ENCODE results near the gene RPL15.
"Not testable (repeated sequence)": the region's sequence is repeated elsewhere in the genome, so short reads cannot be mapped to it uniquely, and the experiment has no call there.

The RPL15 gene

DNA sequence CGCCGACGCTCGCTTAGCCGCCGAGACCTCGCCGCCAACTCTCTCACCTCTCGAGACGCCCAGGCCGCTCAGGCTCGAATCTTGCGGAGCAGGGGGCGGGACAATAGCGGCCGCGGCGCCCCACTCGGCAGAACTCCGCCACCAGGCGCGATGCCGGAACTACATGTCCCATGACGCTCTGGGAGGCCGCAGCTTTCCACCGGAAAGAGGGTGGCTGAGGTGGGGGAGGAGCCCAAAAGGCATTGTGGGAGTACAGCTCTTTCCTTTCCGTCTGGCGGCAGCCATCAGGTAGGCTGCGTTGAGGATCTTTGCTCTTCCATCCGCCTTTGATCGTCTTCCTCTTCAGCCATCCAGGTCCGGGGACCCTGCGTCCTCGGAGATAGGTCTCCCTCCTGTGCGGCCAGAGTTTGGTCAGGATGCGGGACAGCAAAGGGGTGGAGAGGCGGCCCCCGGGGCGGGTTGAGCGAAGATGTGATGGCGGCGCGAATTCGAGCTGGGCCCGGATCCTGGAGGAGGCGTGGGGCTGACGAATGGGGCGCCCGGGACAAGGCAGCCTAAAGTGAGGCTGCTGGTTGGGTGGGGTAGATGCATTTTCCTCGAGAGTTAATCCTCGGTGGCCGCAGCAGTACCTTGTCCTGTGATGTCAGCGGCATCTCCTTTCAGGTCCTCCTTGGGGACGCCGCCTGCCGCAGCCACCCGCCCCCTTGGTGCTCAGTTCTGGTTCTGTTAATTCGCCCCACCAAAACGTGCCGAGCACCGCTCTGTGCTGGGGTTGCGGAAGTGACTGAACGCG, at the start of gene RPL15, which contains the start of gene NKIRAS1:
TSS of gene RPL15 (plus strand) at position 247 of the 793 bp plus-strand sequence. CDS start 728 bp downstream, outside the sequence.
TSS of gene NKIRAS1 (minus strand) at position 105 of the 793 bp plus-strand sequence. CDS start 6,086 bp downstream, outside the sequence.
- peak; percentile 94 for DNase-seq

DNA sequence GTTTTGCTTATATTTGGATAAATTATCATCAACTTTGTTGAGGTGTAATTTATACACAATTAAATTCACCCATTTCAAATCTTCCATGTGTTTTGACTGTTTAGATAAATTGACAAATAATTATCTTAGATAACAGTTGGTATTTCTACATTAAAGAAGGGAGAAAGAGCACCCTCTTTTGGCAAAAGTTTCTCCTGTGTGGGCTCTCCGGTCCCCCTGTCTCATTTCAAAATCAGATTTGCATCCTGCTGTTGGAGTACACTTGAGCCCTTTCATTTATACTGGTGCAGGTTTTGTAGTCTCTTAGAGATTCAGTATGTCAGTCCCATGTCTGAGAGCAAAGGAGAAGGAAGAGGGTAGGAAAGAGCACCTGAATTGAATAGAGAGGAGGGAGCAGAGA, 49.5 kb upstream of the RPL15 start:
- no peak for DNase-seq

DNA sequence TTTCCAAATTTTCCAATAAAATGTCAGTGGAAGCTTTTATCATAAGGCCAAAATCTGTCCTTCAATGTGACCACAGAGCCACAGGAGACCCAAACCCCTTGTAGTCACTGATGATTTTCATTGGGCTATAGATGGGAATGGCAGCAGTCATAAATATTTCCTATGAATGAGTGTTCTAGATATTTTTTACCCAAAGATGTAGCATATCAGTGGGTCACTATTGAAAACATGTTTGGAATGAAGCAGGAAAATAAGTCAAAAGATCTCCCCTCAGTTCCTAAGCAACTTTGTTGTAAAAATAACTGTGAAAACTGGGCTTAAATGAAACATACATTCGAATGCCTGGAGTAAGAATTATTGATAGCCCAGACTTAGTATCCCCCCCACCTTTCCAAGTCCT, 49.1 kb upstream of the RPL15 start:
- DNase-seq, result no peak

DNA sequence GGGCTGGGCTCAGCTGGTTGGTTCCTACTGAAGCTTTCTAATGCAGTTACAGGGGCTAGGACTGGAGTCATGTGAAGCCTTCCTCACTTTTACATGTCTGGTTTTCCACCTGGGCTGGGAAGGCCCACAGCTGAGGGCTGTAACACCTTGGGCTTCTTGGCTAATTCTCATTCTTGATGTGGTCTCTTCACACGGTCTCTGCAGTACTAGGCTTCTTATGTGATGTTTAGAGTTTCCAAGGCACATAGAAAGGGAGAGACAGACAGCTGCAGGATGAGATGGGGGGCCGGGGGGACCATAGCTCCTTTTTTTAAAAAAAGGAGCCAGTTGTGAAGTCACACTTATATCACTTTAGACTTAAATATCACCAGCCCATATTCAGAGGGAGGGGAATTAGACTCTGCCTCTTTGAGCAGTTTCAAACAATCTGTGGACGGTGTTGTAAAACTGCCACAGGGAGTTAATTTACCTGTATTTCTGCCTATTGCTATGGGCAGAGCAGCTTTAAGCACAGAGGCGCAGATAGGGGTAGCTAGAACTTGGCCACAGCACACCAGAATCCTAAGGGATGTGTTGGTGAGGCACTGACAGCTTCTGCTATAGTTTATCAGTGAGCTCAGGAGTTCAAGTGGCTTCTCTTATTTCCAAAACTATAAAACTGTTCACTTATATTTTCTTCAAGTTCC, 46.8 kb upstream of the RPL15 start:
- DNase-seq, result no peak

DNA sequence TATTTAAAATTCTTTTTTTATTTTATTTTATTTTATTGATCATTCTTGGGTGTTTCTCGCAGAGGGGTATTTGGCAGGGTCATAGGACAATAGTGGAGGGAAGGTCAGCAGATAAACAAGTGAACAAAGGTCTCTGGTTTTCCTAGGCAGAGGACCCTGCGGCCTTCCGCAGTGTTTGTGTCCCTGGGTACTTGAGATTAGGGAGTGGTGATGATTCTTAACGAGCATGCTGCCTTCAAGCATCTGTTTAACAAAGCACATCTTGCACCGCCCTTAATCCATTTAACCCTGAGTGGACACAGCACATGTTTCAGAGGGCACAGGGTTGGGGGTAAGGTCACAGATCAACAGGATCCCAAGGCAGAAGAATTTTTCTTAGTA, 46.3 kb upstream of the RPL15 start:
- DNase-seq, result not testable (repeated sequence)

DNA sequence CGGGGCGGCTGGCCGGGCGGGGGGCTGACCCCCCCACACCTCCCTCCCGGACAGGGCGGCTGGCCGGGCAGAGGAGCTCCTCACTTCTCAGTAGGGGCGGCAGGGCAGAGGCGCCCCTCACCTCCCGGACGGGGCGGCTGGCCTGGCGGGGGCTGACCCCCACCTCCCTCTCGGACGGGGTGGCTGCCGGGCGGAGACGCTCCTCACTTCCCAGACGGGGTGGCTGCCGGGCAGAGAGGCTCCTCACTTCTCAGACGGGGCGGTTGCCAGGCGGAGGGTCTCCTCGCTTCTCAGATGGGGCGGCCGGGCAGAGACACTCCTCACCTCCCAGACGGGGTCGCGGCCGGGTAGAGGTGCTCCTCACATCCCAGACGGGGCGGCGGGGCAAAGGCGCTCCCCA, 45.6 kb upstream of the RPL15 start:
- not testable (repeated sequence) for DNase-seq

DNA sequence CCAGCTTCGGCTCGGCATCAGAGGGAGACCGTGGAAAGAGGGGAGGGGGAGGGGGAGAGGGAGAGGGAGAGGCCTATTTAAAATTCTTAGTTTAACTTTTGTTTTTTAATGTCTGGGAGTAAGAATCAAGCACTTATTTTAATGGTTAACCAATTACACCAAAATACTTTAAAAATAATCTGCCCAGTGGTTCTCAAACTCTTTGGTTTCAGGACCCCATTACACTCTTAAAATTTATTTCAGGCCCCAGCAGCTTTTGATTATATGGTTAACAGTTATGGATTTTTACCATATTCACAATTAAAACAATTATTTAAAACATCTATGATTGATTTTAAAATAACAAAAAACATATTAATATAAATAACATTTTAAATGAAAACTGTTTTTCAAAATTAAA, 44.6 kb upstream of the RPL15 start:
- DNase-seq, result no peak

DNA sequence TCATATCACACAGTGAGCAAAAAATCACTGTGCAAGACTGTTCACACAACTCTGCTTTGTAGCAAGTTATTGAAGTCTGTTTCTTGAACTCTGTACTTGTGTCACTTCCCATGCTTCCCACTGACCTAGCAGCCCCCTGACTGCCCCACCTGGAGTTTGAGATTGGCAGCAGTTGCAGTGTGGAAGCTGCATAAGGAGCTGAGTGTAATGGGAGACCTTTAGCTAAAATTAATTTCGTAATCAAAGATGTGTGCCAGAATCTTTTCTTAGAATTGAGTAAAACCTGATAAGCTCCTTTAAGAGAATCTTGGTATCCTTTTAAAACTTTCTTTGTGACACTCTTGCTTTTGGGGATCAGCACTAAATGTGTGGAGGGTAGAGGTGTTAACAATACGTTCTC, 43.0 kb upstream of the RPL15 start:
- DNase-seq, result no peak

DNA sequence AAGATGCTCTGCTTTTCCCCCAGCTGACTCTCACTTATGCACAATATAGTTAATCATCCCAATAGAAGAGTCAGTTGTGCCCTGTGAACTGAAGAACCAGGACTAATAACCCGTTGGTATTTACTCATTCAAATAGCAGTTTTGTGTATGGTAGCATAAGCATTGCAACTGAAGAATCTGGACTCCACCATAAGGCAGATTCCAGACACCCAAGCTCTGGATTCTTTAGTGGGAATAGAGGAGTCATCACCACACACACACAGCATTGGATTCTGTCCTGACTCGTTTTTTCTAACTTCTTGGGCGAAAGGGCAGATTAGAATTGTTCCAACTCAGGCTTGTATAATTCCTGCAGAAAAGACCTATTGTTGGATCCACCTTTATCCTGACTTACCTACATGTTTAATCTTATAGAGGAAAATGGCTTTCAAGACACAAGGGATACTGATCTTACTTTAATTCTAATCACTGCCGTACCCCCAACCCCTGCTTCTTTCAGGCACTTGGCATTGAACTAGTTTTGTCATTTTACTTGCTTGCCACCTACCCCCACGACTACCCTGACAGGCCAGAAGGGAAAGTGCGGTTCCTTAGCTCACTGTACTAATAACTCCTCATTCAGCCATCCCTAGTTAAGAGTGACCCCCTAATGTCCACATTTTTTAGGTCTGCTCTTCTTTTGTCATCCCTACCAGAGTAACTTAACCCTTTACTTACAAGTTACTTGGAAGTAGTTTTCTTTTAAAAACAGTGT, 42.4 kb upstream of the RPL15 start:
- DNase-seq, result no peak

DNA sequence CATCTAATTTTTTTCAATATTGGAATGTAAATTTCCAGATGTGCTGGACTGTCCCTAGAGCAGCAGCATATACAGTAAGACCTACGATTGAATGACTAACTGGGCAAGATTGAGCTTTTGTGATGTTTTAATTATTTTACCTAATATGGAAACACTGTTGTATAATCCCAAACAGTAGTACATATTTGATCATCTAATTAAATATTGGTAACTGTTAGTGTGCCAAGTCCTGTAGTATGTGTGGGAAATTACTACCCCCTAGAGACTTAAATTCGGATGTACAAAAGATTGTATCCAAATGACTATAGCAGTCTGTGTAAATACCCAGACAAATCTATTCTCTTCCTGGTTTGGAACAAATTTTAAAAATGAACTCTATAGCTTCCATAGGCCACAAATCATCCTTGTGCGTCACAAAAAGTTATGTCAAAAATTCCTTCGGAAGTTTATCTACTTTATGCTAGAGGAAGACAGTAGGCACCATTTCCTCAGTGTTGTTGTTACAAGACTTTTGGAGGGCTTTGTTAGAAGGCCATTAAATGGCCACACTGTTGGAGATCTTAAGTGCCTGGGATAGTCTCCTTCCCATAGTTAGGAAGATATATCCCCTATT, 41.7 kb upstream of the RPL15 start:
- no peak for DNase-seq

DNA sequence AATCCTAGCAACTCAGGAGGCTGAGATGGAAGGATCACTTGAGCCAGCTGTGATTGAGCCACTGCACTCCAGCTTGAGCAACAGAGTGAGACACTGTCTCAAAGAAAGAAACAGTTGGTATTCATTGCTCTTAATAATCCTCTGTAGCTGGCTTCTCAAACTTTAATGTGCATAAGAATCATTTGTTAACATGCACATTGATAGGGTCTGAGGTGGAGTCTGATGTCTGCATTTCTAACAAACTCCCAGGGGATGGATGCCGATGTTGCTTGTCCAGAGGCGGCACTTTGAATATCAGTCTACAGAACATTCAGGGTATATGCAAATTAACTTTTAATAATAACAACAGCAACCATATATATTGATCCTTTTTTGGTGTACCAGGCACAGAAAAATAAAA, 40.0 kb upstream of the RPL15 start:
- DNase-seq, result no peak

DNA sequence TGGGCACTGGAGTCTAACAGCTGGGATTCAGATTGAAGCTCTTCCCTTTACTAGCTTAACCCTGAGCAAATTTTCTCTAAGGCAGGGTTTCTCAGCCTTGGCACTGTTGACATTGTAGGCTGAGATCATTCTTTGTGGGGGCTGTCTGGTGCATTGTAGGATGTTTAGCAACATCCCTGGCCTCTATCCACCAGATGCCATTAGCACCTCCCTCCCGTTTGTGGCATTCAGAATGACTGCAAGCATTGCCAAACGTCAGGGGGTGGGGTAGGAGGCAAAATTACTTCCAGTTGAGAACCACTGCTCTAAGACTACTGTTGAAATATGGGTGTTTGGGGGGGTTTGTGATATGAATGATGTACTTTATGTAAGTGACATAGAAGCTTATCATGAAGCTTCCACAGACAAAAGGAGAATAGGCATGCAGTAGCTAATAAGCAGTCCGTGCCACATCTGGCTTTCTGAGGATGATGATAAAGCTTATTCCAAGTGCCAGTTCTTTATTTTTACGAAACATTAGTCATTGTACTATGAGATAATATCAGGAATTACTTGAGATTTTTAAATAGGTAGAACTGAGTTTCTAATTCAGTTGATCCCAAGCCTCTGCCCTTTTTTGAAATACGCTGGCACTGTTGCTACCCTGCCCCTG, 39.5 kb upstream of the RPL15 start:
- no peak for DNase-seq

DNA sequence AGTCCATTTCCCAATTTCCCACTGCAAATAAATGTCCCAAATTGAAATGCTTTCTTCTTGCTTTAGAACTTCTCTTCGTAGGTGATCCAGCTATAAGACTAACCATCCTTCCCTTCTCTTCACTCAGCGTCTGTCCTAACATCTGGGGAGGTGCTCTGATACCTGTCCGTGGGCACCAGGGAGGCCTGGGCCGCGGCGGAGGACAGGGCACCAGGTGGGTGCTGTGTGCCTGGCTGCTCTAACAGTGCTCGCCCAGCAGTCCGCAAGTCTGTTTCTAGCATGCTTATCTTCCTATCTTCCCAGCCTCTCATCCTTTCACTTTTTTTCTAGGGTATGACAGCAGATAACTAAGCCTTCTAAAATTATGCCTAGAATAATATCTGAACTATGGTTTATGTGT, 37.4 kb upstream of the RPL15 start:
- DNase-seq, result no peak

DNA sequence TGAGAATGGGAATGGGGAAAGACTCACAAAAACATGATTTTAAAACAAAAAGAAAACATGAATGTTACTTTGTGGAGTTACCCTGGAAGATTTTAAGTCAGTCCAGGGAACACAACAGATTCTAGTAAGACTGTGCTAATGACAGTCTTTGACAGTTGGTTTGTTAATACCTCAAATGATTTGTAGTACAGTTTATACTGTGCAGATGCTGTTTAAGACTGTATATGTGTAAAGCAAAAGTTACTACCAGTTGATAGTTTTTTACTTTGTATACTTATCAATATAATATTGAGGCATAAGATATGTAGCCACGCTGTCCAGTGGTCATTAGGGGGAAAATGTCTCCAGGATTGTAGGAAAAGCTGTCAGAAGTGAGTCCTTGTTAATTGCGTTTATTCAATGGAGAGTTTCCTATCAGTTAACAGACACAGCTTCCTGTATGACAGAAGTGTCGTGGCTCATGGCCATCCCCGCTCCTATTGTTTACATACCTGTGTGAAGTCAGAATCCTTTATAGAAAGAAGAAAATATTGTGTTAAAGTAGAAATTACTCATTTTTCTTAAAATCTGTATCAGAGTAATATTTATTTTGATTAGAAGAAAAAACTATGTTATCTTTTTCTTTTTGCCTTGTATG, 36.1 kb upstream of the RPL15 start:
- no peak for DNase-seq

DNA sequence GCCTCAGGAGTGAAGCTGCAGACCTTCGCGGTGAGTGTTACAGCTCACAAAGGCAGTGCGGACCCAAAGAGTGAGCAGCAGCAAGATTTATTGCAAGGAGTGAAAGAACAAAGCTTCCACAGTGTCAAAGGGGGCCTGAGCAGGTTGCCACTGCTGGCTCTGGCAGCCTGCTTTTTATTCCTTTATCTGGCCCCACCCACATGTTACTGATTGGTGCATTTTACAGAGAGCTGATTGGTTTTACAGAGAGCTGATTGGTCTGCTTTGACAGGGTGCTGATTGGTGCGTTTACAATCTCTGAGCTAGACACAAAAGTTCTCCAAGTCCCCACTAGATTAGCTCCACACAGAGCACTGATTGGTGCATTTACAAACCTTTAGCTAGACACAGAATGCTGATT, 34.9 kb upstream of the RPL15 start:
- not testable (repeated sequence) for DNase-seq

DNA sequence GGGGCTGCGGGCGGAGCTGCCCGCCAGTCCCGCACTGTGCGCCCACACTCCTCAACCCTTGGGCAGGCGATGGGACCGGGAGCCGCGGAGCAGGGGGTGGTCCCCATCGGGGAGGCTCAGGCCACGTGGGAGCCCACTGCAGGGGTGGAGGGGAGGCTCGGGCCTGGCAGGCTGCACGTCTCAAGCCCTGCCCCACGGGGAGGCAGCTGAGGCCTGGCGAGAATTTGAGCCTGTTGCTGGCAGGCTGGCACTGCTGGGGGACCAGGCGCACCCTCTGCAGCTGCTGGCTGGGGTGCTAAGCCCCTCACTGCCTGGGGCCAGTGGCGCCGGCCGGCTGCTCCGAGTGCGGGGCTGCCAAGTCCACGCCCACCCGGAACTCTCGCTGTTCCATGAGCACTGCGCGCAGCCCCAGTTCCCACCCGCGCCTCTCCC, 34.4 kb upstream of the RPL15 start:
- DNase-seq, result no peak

DNA sequence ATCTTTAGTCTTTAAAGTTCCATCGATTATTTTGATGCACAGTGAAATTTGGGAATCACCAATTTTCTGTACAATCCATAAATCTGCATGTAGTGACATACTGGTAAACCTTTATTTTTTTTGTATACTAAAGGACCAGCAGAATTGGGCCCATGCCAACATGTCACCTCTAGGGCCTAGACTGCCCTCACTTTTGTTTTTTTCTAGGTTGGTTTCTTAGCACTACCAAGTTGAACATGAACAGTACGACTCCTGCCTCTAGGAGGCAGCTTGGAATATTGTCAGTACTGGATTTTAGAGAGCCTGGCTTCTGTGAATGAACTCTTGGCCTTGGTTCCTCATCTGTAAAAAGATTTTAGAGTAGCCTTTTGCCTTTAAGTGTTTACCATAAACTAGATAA, 32.5 kb upstream of the RPL15 start:
- no peak for DNase-seq

DNA sequence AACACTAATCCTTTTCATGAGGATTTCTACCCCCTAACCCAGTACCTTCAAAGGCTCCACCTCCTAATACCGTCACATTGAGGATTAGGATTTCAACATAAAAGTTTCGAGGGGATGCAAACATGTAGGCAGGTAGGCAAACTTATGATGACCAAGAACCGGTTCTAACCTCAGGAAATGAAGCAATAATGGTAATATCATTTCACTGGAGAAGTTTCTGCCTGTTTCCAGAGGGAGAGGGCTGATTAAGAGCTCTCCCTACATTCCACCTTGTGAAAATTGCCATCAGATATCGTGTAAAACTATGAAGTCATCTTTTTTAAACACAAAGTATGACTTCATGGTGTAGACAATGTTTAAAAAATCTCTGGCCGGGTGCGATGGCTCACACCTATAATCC, 31.7 kb upstream of the RPL15 start:
- DNase-seq, result no peak

DNA sequence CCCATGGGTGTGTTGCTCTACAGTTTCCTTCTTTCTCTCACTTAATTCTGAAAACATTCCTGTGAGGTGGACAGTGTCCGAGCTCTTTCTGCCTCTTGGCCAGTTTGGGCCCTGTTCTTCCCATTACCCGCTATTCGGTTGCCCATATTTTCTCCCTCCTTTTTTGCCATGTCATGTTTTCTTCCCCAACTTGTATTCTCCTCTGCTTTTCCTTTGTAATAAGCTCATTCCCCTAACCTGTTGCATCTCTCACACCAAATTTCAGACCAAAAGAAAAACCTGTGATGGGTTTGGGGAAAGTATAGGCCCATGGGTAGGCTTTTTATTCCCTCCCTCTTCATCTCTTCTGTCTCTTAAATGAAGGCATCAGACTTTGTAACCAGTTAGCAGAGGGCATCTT, 30.6 kb upstream of the RPL15 start:
- DNase-seq, result no peak

DNA sequence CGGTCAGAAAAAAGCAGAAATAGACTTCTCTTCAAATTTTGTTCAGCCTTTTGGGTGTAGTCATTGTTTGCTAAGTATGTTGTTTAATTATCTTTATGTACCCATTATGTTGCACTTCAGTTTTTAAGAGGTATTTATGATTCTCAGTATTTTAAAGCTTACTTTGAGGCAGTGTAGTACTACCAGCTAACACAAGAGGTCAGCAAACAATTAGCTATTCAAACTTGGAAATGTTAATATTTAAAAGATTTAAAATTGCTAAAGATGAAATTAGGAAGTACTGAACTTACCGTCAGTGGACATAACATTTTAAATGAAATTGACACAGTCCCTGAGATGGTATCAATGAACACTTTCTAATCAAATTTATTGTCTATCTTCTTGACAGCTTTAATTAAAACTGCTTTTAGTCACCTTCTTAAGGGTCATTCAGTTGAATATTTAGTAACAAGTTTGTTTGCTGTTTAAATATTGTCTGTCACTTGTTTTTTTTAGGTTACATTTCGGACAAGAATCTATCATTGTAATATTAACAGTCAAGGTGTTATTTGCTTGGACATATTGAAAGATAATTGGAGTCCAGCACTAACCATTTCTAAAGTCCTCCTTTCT, 28.2 kb upstream of the RPL15 start:
- DNase-seq, result no peak

DNA sequence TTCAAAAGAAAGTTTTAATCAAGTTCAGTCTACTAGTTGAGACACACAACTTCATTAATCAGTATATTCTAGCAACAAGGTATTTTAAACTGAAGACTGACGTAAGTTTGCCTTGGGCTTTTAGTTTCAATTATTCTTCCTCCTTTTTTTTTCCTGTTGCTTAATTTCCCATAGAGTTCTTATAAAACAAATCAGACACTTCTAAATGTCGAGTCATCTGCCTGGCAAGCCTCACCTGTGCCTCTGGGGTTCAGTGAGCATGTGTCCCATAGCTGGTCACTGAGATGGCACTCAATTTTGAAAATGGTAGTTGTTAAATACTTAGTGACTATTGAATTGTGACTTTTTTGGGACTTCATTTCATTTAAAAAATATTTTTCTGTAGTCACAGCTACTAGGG, 27.5 kb upstream of the RPL15 start:
- no peak for DNase-seq

DNA sequence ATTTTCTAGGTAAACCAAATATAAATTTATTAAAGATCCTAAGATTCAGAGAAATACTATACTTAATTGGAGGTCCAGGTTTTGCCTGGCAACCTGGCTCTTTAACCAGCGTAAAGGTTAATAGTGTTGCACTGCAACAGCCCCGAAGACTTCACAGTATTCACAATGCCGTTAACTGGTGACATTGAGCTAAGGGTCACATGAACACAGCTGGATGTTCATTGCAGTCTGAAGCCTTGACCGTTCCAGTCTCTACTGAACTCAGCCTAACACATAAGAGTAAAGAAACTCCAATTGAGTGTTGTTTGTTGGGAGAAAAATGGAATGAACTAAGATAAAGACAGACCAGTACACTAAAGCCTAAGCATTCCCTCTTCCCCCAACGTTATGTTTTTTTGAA, 27.0 kb upstream of the RPL15 start:
- no peak for DNase-seq
